ENCODE measurements around the gene FOCAD.

Gene FOCAD

DNA sequence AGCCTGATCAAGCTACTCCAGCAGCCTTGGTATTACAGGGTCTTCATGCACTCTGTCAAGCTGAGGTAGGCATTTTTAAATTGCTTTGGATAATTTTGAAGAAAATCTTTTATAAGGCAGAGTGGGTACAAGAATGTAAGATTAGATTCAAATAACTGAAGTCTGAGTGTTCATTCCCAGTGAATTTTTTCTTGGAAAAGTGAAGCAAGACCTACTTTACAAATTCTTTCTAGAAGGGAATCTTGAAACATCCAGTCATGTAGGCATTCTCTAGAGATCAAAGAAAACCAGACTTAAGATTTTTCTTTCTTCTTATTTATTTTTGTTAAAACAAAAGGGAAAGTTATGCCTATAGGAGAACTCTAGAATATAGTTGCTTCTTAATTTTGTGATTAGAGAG, 139.0 kb downstream of the FOCAD start:
- TF ChIP-seq, protein P1, sequence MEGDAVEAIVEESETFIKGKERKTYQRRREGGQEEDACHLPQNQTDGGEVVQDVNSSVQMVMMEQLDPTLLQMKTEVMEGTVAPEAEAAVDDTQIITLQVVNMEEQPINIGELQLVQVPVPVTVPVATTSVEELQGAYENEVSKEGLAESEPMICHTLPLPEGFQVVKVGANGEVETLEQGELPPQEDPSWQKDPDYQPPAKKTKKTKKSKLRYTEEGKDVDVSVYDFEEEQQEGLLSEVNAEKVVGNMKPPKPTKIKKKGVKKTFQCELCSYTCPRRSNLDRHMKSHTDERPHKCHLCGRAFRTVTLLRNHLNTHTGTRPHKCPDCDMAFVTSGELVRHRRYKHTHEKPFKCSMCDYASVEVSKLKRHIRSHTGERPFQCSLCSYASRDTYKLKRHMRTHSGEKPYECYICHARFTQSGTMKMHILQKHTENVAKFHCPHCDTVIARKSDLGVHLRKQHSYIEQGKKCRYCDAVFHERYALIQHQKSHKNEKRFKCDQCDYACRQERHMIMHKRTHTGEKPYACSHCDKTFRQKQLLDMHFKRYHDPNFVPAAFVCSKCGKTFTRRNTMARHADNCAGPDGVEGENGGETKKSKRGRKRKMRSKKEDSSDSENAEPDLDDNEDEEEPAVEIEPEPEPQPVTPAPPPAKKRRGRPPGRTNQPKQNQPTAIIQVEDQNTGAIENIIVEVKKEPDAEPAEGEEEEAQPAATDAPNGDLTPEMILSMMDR (IDR thresholded peaks at IDR 0.05; ENCODE audit: low read depth, low read length) = no peak
- no peak for DNase-seq (ENCODE audit: extremely low read depth, low read depth)

DNA sequence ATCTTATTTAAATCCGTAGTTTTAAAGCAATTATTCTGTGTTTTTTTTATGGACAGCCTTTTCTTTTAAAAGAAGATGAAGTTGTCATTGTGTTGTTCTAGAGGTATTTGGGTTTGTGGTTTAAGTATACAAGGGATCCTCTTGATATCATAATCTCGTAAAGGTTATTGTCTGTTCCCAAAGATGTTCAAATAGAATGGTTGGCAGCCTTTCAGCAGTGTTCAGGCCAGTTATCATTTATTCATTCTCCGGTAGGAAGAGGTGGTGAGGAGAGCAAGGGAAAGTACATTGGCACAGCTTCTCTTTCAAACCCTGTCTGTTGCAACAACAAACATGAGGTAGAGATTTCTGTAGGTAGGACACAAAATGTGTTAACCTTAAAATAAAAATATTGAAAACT, 147.0 kb downstream of the FOCAD start:
- TF ChIP-seq, protein P1 (IDR thresholded peaks at IDR 0.05; ENCODE audit: low read depth, low read length) = no peak
- DNase-seq (ENCODE audit: extremely low read depth, low read depth) = no peak

DNA sequence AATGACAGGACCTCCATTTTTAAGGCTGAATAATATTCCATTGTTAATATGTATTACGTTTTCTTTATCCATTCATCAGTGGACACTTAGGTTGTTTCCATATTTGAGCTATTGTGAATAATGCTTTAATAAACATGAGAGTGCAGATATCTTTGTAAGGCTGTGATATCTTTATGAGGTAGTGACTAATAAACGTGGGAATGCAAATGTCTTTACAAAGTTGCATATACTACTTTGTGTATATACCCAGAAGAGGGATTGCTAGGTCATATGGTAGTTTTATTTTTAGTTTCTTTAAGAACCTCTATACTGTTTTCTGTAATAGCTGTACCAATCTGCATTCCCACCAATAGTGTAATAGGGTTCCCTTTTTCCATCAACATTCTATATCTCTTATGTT, 148.7 kb downstream of the FOCAD start:
- TF ChIP-seq, protein P1 (IDR thresholded peaks at IDR 0.05; ENCODE audit: low read depth, low read length) = no peak
- no peak for DNase-seq (ENCODE audit: extremely low read depth, low read depth)

DNA sequence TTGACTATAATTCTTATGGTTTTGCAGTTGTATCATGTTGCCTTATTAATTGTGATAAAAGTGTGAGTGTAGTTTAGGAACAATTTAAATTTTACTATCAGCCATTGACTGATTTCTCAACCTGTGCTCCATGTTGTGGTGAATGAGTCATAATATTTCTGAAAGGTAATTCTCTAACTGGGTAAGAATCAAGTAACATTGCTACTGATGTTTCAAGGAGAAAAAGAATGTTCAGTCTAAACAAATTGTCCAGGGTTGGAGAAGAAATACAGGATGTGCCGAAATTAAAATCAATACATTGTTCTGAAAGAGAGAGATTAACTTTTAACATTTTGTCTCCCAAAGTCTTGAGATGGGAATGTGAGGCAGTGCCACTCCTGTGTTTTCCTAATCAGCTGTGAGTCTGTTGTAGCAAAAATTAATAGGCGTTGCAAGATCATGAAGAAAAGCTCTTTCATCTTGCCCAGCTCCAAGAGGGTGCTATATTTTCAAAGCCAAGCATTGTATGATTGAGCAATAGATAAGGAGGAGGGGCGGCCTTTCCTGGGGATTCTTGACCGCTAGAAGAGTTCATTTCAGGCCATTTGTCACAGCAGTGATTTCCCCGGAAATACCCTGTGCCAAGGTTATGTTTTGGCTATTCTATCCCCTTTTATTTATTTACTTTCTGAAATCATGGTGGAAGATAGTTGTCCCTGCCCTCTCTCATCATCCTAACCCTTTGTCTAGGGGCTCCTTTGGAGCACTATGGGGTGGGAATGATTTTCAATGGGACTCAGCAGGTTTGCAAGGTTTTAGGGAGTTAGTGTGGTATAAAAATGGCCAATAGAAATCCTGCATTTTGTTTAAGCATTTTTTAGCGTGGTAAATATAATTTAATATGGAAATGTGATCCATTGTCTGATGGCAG, 151.6 kb downstream of the FOCAD start:
- no peak for DNase-seq (ENCODE audit: extremely low read depth, low read depth)

DNA sequence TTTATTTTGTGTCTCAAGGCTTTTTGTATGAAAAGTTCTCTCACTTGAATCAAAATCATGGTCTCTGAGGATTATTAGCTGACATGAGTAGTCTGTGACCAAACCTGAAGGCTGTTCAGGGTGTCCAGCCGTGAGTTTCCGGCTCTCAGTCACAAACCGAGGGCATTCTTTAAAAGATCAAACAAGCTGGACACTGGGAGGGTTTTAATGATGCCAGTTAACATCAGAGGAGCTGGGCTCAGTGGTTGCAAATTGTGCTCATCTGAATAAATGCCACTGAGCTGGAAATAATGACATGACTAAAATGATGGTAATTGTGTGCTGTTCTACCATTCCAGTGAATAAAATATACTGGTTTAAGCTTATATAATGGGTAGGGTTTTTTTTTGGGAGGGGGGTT, 153.1 kb downstream of the FOCAD start:
- TF ChIP-seq, protein P1 (IDR thresholded peaks at IDR 0.05; ENCODE audit: low read depth, low read length) = no peak
- no peak for DNase-seq (ENCODE audit: extremely low read depth, low read depth)

More for the DNA sequence above, 151.6 kb downstream of the FOCAD start:
- TF ChIP-seq, protein P1 (IDR thresholded peaks at IDR 0.05; ENCODE audit: low read depth, low read length) = no peak

DNA sequence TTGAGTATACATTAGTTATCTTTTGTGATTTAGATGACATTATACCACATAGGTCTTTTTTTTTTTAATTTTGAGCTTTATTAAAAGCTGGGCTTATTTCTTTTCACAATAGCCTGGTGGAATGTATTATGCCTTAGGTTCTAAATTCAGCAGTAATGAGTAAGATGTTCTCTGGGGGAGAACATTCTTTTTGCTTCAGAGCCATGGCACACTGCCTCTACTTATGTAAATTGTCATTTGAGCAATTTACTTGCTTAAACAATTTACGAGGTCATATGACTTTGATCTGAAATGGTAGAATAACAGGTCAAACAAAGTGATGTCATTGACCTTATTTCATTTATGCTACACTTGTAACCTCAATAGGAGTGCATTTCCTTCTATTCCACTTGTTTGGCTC, 154.2 kb downstream of the FOCAD start:
- DNase-seq (ENCODE audit: extremely low read depth, low read depth) = no peak
- TF ChIP-seq, protein P1 (IDR thresholded peaks at IDR 0.05; ENCODE audit: low read depth, low read length) = no peak

DNA sequence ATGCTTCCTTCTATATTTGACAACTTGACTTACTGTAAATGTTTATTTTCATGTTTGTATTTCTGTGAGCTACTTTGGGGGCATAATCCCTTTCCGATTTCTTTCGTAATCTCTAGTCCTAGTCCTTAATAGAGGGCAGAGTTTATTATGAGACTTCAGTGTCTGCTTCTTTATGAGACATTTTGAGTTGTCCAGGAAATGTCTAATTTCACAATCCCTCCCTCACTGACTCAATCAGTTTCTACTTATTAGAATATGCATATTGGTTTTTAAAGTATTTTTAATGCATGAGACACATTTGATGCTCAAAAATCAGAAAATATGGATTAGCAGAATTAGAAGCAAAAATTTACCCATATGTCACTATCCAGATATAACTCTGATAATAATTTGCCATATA, 160.9 kb downstream of the FOCAD start:
- DNase-seq (ENCODE audit: extremely low read depth, low read depth) = no peak
- TF ChIP-seq, protein P1 (IDR thresholded peaks at IDR 0.05; ENCODE audit: low read depth, low read length) = no peak
